Measurements from ENCODE around the gene KLHL29.
A peak's percentile ranks its signal among the peaks of the same experiment; 100 is the strongest.
"Not testable (repeated sequence)": the region's sequence is repeated elsewhere in the genome, so short reads cannot be mapped to it uniquely, and the experiment has no call there.

Gene KLHL29

DNA sequence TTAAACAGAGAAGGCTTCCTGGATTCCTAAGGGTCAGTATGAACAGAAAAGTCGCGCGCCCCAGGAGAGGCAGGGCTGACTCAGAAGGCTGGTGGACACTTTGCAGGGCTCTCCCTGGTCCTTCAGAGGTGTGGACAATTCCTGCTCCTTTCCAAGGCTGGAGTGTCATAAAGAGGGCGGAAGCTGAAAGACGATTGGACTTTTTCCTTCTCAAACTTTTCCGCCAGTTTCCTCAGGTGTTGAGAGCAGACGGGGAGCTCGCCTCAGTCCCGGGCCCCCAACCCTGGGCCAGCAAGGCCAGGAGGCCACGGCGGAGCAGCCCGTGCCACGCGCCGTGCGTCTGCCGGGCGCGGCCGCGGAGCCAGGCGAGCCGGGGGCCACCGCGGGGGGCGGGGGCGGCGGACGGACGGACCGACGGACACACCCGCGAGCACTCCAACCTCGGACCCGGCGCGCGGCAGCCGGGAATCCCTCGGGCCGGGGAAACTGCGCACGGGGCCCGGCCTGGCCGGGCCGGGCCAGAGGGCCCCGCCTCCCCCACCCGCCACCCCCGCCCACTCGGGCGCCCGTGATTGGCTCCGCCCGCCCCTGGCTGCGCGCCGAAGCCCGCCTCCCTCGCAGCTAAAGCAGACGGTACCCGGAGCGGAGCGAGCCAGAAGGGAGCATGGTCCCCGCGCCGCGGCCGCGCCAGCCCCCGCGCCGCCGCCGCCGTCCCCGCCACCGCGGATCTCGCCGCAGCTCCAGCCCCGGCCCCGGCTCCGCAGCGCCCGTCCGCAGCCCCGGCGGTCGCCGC is at the start of gene KLHL29:
Gene KLHL29, plus strand, starts transcription at position 629 of the 793 bp plus-strand sequence. CDS start 177,018 bp downstream, outside the sequence.
- Mint-ChIP-seq H3K9me3 (no peaks in the 10 kb centered on the region), H3K36me3 (ENCODE audit: low read depth) (no peaks in the 10 kb centered on the region), H3K27me3 (peaks cover 83% of the 10 kb centered on the region), H3K27ac (no peak within 1 kb of the TSS), H3K4me1 (ENCODE audit: low read depth) (peaks cover 24% of the 10 kb centered on the region), H3K4me3 (peak within 1 kb of the TSS; percentile 44)
- intact Hi-C loops (cut with micrococcal nuclease): loop anchor here (10.0 kb wide), 1 partner anchor 70 kb away; no protein-coding TSS in a partner anchor

DNA sequence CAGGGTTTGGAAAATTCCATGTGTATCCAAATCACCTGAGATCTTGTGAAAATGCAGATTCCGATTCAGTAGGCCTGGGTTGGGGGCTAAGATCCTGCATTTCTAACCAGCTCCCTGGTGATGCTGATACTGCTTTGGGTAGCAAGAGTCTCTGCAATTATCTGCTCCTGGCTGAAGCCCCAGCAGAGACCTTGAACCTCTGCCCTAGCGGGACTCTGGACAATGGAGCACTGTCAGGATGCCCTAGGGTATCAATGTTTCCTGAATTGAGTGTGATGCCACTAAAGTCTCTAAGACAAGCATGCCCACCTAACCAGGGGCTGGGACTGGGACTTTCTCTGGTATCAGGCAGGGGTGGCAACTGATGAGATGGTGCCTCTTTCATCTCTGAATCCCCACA is 49.4 kb upstream of the KLHL29 start:
- H3K4me1 Mint-ChIP-seq (ENCODE audit: low read depth): no peaks in the 10 kb centered on the region
- no peak overlapping the region for H3K4me3 Mint-ChIP-seq
- no peak overlapping the region for H3K27ac Mint-ChIP-seq
- peaks cover 8% of the 10 kb centered on the region for H3K9me3 Mint-ChIP-seq
- peaks cover 3% of the 10 kb centered on the region for H3K27me3 Mint-ChIP-seq
- intact Hi-C loops (cut with micrococcal nuclease): no loop called here
- no peaks in the 10 kb centered on the region for H3K36me3 Mint-ChIP-seq (ENCODE audit: low read depth)

DNA sequence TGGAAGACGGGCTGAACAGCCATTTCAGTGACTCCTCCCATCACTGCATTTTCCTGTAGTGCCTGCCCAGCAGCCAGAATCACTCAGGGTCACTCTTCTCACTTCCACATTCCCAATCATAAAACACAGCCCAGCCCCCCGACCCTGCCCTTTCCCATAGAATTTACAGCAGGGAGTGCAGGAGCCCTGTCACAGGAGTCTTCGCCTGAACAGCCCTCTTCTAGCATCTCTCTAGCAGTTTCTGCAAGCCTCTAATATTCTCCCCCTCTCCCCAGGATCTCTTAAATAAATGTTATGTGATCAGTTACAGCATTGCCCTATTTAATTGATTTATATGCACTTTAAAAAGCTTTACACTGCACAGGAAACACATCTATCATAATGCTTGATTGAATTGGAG is 42.9 kb upstream of the KLHL29 start:
- Mint-ChIP-seq H3K4me3 (no peak overlapping the region), H3K9me3 (peaks cover 10% of the 10 kb centered on the region), H3K27ac (no peak overlapping the region), H3K36me3 (ENCODE audit: low read depth) (no peaks in the 10 kb centered on the region), H3K4me1 (ENCODE audit: low read depth) (no peaks in the 10 kb centered on the region), H3K27me3 (peaks cover 6% of the 10 kb centered on the region)
- intact Hi-C loops (cut with micrococcal nuclease): no loop called here

DNA sequence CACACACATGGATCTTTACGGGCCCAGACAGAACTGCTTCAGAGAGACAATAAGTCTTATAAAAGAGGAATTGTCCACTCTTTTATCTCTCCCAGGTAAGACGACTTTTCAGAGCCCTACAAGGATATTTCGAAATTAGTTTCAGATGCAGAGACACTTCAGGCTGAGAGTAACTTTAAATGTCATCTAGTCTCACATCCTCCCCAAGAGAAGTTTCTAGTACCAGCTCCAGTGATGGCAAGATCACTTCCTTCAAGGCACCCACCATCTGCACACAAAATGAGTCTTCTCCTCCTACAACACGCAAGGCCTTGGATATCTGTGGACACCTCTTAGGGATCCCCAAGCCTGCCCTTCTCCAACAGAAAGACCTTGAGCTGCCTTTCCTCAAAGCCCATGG is 39.0 kb upstream of the KLHL29 start:
- no peaks in the 10 kb centered on the region for H3K9me3 Mint-ChIP-seq
- H3K27me3 Mint-ChIP-seq: peaks cover 11% of the 10 kb centered on the region
- H3K4me1 Mint-ChIP-seq (ENCODE audit: low read depth): no peaks in the 10 kb centered on the region
- no peak overlapping the region for H3K27ac Mint-ChIP-seq
- intact Hi-C loops (cut with micrococcal nuclease): no loop called here
- H3K4me3 Mint-ChIP-seq: no peak overlapping the region
- no peaks in the 10 kb centered on the region for H3K36me3 Mint-ChIP-seq (ENCODE audit: low read depth)

DNA sequence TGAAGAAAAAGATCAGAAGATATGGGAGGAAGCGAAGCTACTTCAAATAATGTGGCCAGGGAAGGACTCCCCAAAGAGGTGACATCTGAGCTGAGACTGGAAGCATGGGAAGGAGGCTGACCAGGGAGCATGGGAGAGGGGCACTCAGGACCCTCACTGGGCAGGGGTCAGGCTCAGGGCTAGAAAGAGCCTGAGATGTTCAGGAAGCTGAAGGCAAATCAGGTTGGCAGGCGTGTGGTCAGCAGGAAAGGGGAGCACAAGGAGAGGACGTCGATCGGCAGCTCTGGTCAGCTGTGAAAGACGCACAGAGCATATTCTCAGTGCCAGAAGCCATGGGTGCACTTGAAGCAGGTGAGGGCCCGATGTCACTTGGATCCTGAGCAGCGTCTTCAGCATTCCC is 38.2 kb upstream of the KLHL29 start:
- intact Hi-C loops (cut with micrococcal nuclease): no loop called here
- H3K27ac Mint-ChIP-seq: no peak overlapping the region
- no peak overlapping the region for H3K4me3 Mint-ChIP-seq
- H3K36me3 Mint-ChIP-seq (ENCODE audit: low read depth): no peaks in the 10 kb centered on the region
- H3K27me3 Mint-ChIP-seq: peaks cover 18% of the 10 kb centered on the region
- H3K9me3 Mint-ChIP-seq: no peaks in the 10 kb centered on the region
- no peaks in the 10 kb centered on the region for H3K4me1 Mint-ChIP-seq (ENCODE audit: low read depth)

DNA sequence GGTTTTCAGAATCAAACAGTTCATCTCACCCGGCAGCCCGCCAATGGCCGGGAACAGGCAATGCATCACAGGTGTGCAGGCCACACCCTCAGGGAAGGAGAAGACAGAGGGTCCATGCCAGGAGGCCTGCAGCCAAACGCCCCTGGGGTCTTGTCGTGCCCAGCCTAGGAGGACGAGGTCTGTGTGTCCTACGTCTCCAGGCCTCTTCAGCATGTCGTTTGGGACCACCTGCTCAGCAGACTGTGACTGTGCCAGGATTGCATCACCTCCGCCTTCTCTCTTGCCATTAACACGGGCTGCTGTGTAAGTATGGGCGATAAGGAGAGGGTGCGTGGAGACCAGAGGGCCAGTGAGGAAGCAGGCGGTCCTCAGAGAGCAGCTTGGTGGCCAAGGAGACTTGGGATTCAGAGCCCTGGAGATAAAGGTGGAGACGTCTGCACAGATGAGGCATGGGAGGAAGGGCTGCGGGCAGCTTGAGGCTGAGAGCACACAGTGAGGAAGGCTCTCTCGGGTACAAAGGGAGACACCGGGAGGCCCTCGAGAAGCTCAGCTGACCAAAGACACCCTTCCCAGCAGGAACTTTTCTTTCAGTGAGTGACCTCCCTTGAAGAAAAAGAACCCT is 37.4 kb upstream of the KLHL29 start:
- H3K27me3 Mint-ChIP-seq: peaks cover 25% of the 10 kb centered on the region
- H3K4me3 Mint-ChIP-seq: no peak overlapping the region
- intact Hi-C loops (cut with micrococcal nuclease): no loop called here
- H3K9me3 Mint-ChIP-seq: no peaks in the 10 kb centered on the region
- no peaks in the 10 kb centered on the region for H3K4me1 Mint-ChIP-seq (ENCODE audit: low read depth)
- no peak overlapping the region for H3K27ac Mint-ChIP-seq
- no peaks in the 10 kb centered on the region for H3K36me3 Mint-ChIP-seq (ENCODE audit: low read depth)

DNA sequence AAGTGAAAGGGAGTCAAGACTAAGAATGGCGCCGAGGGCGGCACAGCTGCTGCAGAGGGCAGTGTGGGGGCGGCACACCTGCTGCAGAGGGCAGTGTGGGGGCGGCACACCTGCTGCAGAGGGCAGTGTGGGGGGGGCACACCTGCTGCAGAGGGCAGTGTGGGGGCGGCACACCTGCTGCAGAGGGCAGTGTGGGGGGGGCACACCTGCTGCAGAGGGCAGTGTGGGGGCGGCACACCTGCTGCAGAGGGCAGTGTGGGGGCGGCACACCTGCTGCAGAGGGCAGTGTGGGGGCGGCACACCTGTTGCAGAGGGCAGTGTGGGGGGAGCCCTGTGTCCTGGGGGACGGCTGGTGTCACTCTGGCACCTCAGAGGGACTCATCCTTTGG is 36.9 kb upstream of the KLHL29 start:
- H3K4me1 Mint-ChIP-seq (ENCODE audit: low read depth); H3K9me3 Mint-ChIP-seq; H3K4me3 Mint-ChIP-seq; intact Hi-C loops (cut with micrococcal nuclease); H3K36me3 Mint-ChIP-seq (ENCODE audit: low read depth); H3K27ac Mint-ChIP-seq: not testable (repeated sequence)
- H3K27me3 Mint-ChIP-seq: peaks cover 28% of the 10 kb centered on the region

DNA sequence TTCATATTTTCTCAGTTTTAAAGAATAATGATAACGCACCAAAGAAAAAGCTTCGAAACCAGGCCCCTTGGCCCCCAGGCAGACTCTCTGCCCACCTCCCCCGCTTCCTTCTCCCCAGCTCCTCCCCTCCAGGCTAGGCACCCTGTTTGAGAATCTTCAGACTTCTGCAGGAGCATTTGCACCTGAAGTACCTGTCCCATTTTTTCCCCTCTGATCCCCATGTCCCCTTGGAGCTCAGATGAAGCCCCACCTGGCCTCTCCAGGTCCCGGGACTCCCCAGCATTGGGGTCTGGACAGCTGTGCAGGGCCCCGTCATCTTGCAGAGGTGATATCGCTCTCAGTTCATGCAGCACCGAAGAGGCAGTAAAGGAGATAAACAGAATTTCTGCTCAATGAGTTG is 35.5 kb upstream of the KLHL29 start:
- no peaks in the 10 kb centered on the region for H3K36me3 Mint-ChIP-seq (ENCODE audit: low read depth)
- peaks cover 34% of the 10 kb centered on the region for H3K27me3 Mint-ChIP-seq
- H3K4me1 Mint-ChIP-seq (ENCODE audit: low read depth): no peaks in the 10 kb centered on the region

DNA sequence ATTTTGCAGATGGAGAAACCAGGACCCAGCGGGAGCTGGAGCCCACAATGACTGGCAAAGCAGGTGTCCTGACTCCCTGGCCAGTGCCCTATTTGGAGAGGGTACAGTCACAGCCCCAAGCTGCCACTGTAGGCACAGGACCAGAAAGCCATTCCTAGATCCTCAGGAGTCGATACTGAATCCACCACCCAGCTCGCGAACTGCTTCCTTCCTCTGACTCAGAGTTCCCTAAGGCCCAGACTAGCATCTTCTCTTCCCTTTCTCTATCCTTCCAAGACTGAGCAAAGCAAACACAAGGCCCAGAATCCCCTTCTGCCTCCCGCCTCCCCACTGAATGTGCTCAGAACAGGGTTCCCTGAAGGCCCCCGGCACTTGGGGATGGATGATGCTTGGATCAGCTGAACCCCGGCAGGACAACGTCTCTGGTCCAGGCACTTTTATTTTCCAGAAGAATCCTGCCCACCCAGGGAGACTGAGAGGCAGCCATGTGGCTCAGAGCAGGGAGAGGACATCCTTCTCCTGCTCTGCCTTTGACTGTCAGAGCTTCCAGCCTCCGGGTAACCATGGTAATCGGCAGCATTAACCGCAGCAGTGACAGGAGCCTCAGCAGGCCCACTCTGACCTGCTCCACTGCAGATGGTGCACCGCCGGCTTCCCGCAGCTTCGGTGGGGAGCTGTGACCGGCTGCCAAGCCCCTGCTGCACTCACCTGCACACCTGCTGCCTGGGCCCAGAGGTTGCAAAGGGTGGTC is 34.8 kb upstream of the KLHL29 start:
- no peak overlapping the region for H3K4me3 Mint-ChIP-seq
- intact Hi-C loops (cut with micrococcal nuclease): no loop called here
- H3K27me3 Mint-ChIP-seq: peaks cover 36% of the 10 kb centered on the region
- peaks cover 5% of the 10 kb centered on the region for H3K4me1 Mint-ChIP-seq (ENCODE audit: low read depth)
- no peaks in the 10 kb centered on the region for H3K9me3 Mint-ChIP-seq
- no peak overlapping the region for H3K27ac Mint-ChIP-seq
- H3K36me3 Mint-ChIP-seq (ENCODE audit: low read depth): no peaks in the 10 kb centered on the region

More for the DNA sequence above, 35.5 kb upstream of the KLHL29 start:
- intact Hi-C loops (cut with micrococcal nuclease): no loop called here
- no peak overlapping the region for H3K27ac Mint-ChIP-seq
- no peak overlapping the region for H3K4me3 Mint-ChIP-seq
- no peaks in the 10 kb centered on the region for H3K9me3 Mint-ChIP-seq

DNA sequence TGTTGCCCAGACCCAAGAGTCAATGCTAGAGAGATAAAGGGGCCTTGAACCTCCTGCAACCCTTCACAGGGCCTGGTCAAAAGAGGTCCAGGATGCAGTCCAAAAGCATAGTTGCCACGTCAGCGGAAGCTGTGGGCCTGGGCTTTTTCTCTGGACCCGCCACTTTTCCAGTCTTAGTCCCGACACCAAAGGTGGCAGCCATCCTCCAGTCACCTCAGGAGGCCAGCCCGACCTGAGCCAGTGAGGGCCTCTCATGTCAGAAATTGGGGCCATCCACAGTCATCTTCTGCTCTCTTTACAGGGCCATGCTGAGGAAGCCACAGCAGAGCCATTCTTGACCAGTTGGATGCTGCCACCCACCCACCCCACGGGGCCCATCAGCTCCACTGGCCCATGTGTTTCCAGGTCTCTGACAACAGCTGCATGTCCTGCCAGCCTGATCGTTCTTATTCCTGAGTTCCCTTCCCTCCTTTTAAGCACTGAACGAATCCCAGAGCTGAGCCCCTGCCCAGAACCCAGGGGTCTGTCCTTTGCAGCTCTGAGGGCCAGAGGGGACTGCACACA is 34.1 kb upstream of the KLHL29 start:
- H3K9me3 Mint-ChIP-seq: no peaks in the 10 kb centered on the region
- no peaks in the 10 kb centered on the region for H3K36me3 Mint-ChIP-seq (ENCODE audit: low read depth)
- intact Hi-C loops (cut with micrococcal nuclease): no loop called here
- peaks cover 37% of the 10 kb centered on the region for H3K27me3 Mint-ChIP-seq
- H3K4me3 Mint-ChIP-seq: no peak overlapping the region
- peaks cover 5% of the 10 kb centered on the region for H3K4me1 Mint-ChIP-seq (ENCODE audit: low read depth)
- no peak overlapping the region for H3K27ac Mint-ChIP-seq

DNA sequence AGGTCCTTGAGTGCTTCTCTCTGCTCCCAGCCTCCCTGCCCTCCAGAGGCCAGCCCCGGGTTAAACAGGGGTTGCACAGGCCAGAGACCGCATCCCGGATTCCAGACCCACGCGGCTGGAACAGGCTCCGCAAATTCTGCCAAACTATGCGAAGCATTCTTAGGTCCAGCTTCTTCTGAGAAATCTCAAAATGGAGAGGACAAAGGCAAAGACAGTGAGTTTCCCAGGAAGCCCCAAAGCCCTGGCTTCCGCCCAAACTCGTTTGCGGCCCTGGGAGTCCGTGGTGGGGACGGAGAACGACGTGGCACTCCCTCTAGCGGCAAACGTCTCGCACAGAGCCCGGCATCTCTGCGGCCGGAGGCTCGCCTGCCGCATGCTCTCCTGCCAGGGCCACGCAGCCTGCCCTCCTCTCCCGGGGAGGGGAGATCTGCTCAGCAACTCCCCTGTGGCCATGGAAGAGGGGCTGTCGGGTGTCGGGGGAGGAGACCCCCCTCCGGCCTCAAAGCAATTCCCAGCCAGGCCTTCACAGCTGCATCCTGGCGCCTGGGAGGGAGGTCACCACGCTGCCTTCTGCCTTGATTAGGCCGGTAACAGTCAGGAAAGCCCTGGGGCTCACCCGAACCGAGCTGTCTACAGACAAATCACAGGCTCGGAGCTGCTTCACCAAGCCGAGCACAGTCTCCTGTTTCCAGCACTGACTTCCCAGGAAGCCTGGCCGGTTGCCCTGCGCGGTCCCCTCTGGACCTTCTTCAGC is 33.4 kb upstream of the KLHL29 start:
- no peaks in the 10 kb centered on the region for H3K36me3 Mint-ChIP-seq (ENCODE audit: low read depth)
- H3K27ac Mint-ChIP-seq: no peak overlapping the region
- H3K4me1 Mint-ChIP-seq (ENCODE audit: low read depth): peaks cover 5% of the 10 kb centered on the region
- peaks cover 39% of the 10 kb centered on the region for H3K27me3 Mint-ChIP-seq
- no peaks in the 10 kb centered on the region for H3K9me3 Mint-ChIP-seq
- intact Hi-C loops (cut with micrococcal nuclease): no loop called here
- no peak overlapping the region for H3K4me3 Mint-ChIP-seq

DNA sequence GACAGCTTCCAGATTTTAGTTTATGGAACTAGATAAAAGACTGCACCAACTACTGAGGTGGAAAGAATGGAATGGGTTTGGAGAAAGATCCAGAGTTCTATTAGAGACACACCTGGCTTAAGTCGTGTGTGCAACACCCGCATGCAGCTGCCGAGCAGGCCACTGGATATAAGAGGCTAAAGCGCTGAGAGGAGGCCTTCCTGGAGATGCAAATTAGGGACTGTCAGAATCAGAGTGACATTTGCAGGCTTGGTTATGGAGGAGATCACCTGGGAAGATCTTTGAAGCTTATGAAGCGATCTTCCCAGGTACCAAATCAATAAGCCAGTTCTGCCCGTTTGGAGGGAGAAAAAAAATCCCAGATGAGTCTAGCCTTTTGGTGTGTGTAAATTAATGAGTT is 30.4 kb upstream of the KLHL29 start:
- no peaks in the 10 kb centered on the region for H3K9me3 Mint-ChIP-seq
- H3K36me3 Mint-ChIP-seq (ENCODE audit: low read depth): no peaks in the 10 kb centered on the region
- intact Hi-C loops (cut with micrococcal nuclease): no loop called here
- peaks cover 5% of the 10 kb centered on the region for H3K4me1 Mint-ChIP-seq (ENCODE audit: low read depth)
- H3K4me3 Mint-ChIP-seq: no peak overlapping the region
- H3K27ac Mint-ChIP-seq: no peak overlapping the region
- H3K27me3 Mint-ChIP-seq: peaks cover 45% of the 10 kb centered on the region

DNA sequence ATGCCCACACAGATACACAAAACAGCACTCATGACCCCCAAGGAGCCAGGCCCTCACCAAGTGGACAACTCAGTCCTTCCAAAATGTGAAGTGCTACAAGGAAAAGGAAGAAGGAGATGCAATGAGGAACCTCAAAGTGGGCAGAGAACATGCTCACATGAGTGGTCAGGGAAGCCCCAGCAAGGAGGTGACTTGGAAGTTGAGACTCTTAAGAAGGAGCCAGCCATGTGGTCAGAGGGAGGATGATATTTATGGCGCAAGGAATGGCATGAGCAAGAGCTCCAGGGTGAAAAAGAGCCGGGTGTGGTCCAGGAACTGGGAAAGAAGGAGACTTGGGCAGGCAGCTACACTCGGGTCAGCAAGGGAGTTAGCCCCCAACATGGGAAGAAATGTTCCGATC is 30.0 kb upstream of the KLHL29 start:
- intact Hi-C loops (cut with micrococcal nuclease): no loop called here
- no peaks in the 10 kb centered on the region for H3K36me3 Mint-ChIP-seq (ENCODE audit: low read depth)
- H3K4me1 Mint-ChIP-seq (ENCODE audit: low read depth): peaks cover 5% of the 10 kb centered on the region
- H3K9me3 Mint-ChIP-seq: no peaks in the 10 kb centered on the region
- H3K4me3 Mint-ChIP-seq: no peak overlapping the region
- no peak overlapping the region for H3K27ac Mint-ChIP-seq
- H3K27me3 Mint-ChIP-seq: peaks cover 44% of the 10 kb centered on the region
